GM18517 (cell line): ENCODE measurements around the gene MYPOP.
A peak's percentile ranks its signal among the peaks of the same experiment; 100 is the strongest.

Experiments used
- ATAC-seq: cut with Tn5 transposase; IDR thresholded peaks from one replicate; pipeline ENCODE4 v1.9.1; 2021; ENCODE audit warnings: mild to moderate bottlenecking, moderate library complexity; ENCODE audit not compliant: unreplicated experiment

MYPOP gene

GRCh38 chr19:45865269-45865948 is 37.0 kb downstream of the MYPOP start:
- no peak for ATAC-seq

GRCh38 chr19:45864629-45865082 is 37.8 kb downstream of the MYPOP start:
- no peak for ATAC-seq

GRCh38 chr19:45863840-45864628 is 38.4 kb downstream of the MYPOP start, which contains the start of gene FOXA3:
Gene FOXA3, plus strand, starts transcription at chr19:45864326. Its CDS starts 131 bp downstream, at chr19:45864457.
- ATAC-seq, result no peak

- ATAC-seq, result no peak
Measured at GRCh38 chr19:45863335-45863839, 39.0 kb downstream of the MYPOP start.

GRCh38 chr19:45862564-45863334 is 39.7 kb downstream of the MYPOP start, which contains the start of gene SYMPK:
Gene SYMPK, minus strand, starts transcription at chr19:45863147. Its CDS starts 8,652 bp downstream, at chr19:45854495.
- peak; percentile 74 for ATAC-seq

- no peak for ATAC-seq
Measured at GRCh38 chr19:45862271-45862563, 40.2 kb downstream of the MYPOP start.

- ATAC-seq, result no peak
Measured at GRCh38 chr19:45860359-45861259, 41.8 kb downstream of the MYPOP start.

- no peak for ATAC-seq
Measured at GRCh38 chr19:45854167-45854778, 48.1 kb downstream of the MYPOP start.

GRCh38 chr19:45852983-45853382 is 49.4 kb downstream of the MYPOP start:
- ATAC-seq, result no peak

GRCh38 chr19:45852145-45852750 is 50.2 kb downstream of the MYPOP start:
- ATAC-seq, result no peak

- no peak for ATAC-seq
Measured at GRCh38 chr19:45848922-45849321, 53.5 kb downstream of the MYPOP start.

- ATAC-seq, result no peak
Measured at GRCh38 chr19:45847663-45848062, 54.8 kb downstream of the MYPOP start.

- ATAC-seq, result no peak
Measured at GRCh38 chr19:45842198-45842597, 60.2 kb downstream of the MYPOP start.
